Loucy (cell line): ENCODE results near the gene CXXC5.

Experiments
- H2AFZ ChIP-seq: fragments of 200-600 bp; sonication (generic); 2 replicates; pipeline ENCODE4 v1.6.0; 2016; ENCODE audit warnings: antibody characterized with exemption, mild to moderate bottlenecking, low read length, moderate library complexity
- H3F3A ChIP-seq: fragments of 200-600 bp; 2 replicates; pipeline ENCODE4 v1.6.0; 2016; ENCODE audit warnings: antibody characterized with exemption, low read depth, mild to moderate bottlenecking
- H3K27me3 ChIP-seq: fragments of 200-600 bp; sonication (generic); 2 replicates; pipeline ENCODE4 v1.6.1; 2014; ENCODE audit warnings: low read length, mild to moderate bottlenecking; ENCODE audit not compliant: insufficient read depth, poor library complexity, severe bottlenecking
- H3K36me3 ChIP-seq: fragments of 200-600 bp; sonication (generic); 2 replicates; pipeline ENCODE4 v1.6.1; 2016; ENCODE audit warnings: low read length; ENCODE audit not compliant: insufficient read depth
- H3K4me1 ChIP-seq: fragments of 200-600 bp; sonication (generic); 2 replicates; pipeline ENCODE4 v1.5.1; 2014; ENCODE audit warnings: low read length, mild to moderate bottlenecking; ENCODE audit not compliant: insufficient read depth, poor library complexity, severe bottlenecking
- H3K4me2 ChIP-seq: fragments of 200-600 bp; sonication (generic); 2 replicates; pipeline ENCODE4 v1.6.0; 2014; ENCODE audit warnings: antibody characterized with exemption, low read length, low read depth, mild to moderate bottlenecking; ENCODE audit not compliant: poor library complexity, severe bottlenecking
- H3K4me3 ChIP-seq: fragments of 200-600 bp; sonication (generic); 2 replicates; pipeline ENCODE4 v1.5.1; 2014; ENCODE audit warnings: low read length, mild to moderate bottlenecking, mixed read lengths; ENCODE audit not compliant: poor library complexity, severe bottlenecking
- H3K79me2 ChIP-seq: fragments of 200-600 bp; sonication (generic); 2 replicates; pipeline ENCODE4 v1.6.1; 2014; ENCODE audit warnings: low read length; ENCODE audit not compliant: insufficient read depth
- H3K9ac ChIP-seq: fragments of 200-600 bp; sonication (generic); 2 replicates; pipeline ENCODE4 v1.6.0; 2014; ENCODE audit warnings: mild to moderate bottlenecking, low read depth, low read length, moderate library complexity; ENCODE audit not compliant: poor library complexity, severe bottlenecking
- H3K9me2 ChIP-seq: fragments of 200-600 bp; sonication (generic); replicated peaks from 2 replicates; pipeline ENCODE4 v1.6.1; 2016; ENCODE audit warnings: low read depth, low read length, mixed read lengths
- H3K9me3 ChIP-seq: fragments of 200-600 bp; sonication (generic); 2 replicates; pipeline ENCODE4 v1.6.1; 2014; ENCODE audit warnings: mild to moderate bottlenecking, antibody characterized with exemption, low read length, low read depth; ENCODE audit not compliant: insufficient read depth
- H4K20me1 ChIP-seq: fragments of 200-600 bp; sonication (generic); 2 replicates; pipeline ENCODE4 v1.6.0; 2014; ENCODE audit warnings: antibody characterized with exemption, low read length, mild to moderate bottlenecking; ENCODE audit not compliant: insufficient read depth, poor library complexity, severe bottlenecking
- EZH2phosphoT487 ChIP-seq: fragments of 200-600 bp; IDR thresholded peaks from 2 replicates; pipeline ENCODE4 v1.6.1; 2018; ENCODE audit warnings: antibody characterized with exemption, mild to moderate bottlenecking, moderate library complexity, borderline replicate concordance
- TF ChIP-seq, protein P1 (sequence below): fragments of 200-600 bp; sonication (generic); conservative IDR thresholded peaks from 2 replicates; pipeline ENCODE4 v1.5.1; 2014; ENCODE audit warnings: mild to moderate bottlenecking, antibody characterized with exemption, low read length

The CXXC5 gene

DNA sequence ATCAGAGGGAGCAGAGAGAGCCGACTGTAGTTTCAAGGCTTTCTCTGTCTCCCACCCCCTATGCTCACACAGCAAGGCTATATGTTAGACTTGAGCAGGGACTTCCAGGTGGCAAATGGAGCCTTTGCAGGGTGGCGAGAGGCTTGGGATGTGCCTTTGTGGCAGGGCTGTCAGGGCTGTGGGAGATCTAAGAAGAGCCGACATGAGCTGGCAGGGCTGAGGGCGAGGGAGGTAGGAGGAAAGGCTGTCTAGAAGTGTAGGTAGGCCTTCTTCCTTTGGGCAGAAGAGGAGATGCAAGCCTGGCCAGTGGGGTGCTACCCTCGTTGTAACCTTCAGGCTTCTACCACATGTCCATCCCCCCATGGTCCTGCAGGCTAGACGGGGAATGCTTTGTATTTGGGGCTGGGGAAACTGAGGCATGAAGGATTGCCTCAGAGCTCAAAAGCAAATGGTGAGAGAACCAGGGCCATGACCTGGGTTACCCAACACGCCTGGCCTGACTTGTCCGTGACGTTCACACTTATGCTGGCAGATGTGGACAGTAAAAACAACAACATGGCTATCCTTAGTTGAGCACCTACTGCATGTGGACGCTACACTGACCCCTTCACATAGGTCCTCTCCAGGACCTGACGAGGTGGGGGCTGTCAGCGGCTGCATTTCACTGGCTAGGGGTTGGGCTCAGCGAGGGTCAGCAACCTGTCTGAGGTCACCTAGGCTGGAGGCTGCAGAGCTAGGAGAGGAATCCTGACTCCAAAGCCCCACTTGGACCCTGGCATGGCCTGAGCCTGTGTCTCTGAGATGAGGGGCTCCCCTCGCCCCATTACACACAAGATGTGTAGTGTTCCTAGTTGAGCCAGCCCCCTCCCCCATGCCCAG is 15.3 kb downstream of the CXXC5 start:
- Histone ChIP-seq H3K9ac (no peak overlapping the region), H3K36me3 (peaks cover 22% of the 10 kb centered on the region; the same call in 1 of the 2 replicates), H4K20me1 (peaks cover 96% of the 10 kb centered on the region), H3K4me3 (no peak overlapping the region), H2AFZ (no peak overlapping the region), H3K4me1 (peaks cover 79% of the 10 kb centered on the region), H3K9me2 (no peaks in the 10 kb centered on the region), H3K9me3 (no peaks in the 10 kb centered on the region), H3K4me2 (peak overlapping the region; percentile 22), H3K79me2 (peaks cover 100% of the 10 kb centered on the region), H3K27me3 (no peaks in the 10 kb centered on the region), H3F3A (no peaks in the 10 kb centered on the region)
- TF ChIP-seq, protein P1, sequence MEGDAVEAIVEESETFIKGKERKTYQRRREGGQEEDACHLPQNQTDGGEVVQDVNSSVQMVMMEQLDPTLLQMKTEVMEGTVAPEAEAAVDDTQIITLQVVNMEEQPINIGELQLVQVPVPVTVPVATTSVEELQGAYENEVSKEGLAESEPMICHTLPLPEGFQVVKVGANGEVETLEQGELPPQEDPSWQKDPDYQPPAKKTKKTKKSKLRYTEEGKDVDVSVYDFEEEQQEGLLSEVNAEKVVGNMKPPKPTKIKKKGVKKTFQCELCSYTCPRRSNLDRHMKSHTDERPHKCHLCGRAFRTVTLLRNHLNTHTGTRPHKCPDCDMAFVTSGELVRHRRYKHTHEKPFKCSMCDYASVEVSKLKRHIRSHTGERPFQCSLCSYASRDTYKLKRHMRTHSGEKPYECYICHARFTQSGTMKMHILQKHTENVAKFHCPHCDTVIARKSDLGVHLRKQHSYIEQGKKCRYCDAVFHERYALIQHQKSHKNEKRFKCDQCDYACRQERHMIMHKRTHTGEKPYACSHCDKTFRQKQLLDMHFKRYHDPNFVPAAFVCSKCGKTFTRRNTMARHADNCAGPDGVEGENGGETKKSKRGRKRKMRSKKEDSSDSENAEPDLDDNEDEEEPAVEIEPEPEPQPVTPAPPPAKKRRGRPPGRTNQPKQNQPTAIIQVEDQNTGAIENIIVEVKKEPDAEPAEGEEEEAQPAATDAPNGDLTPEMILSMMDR, result no peak
- no peak for TF ChIP-seq EZH2phosphoT487

DNA sequence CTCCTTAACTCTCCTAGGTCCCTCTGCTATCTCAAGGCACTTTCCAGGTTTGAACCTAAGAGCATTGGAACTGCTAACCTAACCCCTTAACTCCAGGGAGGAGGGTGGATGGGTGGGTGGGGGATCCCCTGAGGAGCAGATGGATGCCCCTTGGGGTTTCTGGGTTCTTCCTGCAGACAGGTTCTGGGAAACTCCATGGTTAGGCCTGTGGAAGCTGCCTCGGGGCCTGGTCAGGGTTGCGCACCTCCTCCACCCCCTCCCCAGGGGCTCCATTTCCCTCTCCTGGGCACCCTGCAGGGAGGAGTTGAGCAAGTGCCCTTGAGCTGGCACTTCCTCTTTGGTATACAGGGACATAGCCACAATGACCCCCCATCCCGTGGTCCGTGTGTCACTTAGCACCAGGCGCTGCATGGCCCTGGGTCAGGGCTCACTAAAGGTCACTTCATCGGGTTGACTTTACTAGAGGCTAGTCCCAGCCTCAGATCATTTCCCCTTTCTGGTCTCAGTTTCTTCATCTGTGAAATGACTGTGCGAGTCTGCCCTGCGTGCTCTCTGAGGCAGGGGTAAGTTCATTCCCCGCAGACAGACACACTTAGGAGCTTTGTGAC is 16.0 kb downstream of the CXXC5 start:
- Histone ChIP-seq H3F3A (no peaks in the 10 kb centered on the region), H3K9me2 (no peaks in the 10 kb centered on the region), H3K36me3 (peaks cover 22% of the 10 kb centered on the region; the same call in 1 of the 2 replicates), H3K4me3 (no peak overlapping the region), H3K27me3 (no peaks in the 10 kb centered on the region), H3K4me1 (peaks cover 79% of the 10 kb centered on the region), H3K4me2 (peak overlapping the region; percentile 22), H3K79me2 (peaks cover 100% of the 10 kb centered on the region), H3K9me3 (no peaks in the 10 kb centered on the region), H3K9ac (no peak overlapping the region), H2AFZ (no peak overlapping the region), H4K20me1 (peaks cover 96% of the 10 kb centered on the region)
- no peak for TF ChIP-seq EZH2phosphoT487
- TF ChIP-seq, protein P1, result no peak

DNA sequence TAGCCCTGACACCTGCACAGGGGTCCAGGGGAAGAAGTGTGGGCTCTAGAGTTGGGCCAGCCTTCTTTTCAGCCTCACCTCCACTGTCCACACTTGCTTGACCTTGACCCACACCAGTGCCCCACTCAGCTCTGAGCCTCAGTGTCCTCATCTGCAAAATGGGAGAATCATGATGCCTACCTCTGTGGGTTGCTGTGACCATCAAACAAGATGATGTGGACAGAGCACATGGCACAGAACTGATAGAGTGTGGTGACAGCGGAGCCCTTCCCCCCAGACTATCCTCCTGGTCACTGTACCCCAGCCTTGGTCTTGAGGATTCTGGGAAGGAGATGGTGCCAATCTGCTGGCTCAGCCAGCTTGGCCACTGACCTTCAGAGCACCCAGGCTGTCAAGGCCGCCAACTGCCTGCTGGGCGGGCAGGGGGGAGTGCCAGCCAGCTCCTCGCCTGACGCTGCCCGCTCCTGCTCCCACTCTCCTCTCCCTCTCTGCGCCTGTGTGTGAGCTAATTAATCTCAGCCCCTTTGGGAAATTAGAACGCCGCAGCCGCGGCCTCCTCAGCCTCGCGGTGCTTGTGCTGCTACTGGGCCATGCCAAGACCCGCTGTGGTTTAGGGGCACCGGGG is 16.7 kb downstream of the CXXC5 start:
- Histone ChIP-seq H2AFZ (no peak overlapping the region), H3K4me2 (no peak overlapping the region), H3K9me3 (no peaks in the 10 kb centered on the region), H3K79me2 (peaks cover 99% of the 10 kb centered on the region), H3K36me3 (peaks cover 22% of the 10 kb centered on the region; the same call in 1 of the 2 replicates), H3K9ac (no peak overlapping the region), H3F3A (no peaks in the 10 kb centered on the region), H4K20me1 (peaks cover 92% of the 10 kb centered on the region), H3K9me2 (no peaks in the 10 kb centered on the region), H3K4me3 (no peak overlapping the region), H3K4me1 (peaks cover 78% of the 10 kb centered on the region), H3K27me3 (no peaks in the 10 kb centered on the region)
- TF ChIP-seq, protein P1, result no peak
- TF ChIP-seq EZH2phosphoT487, result no peak
